GM23338 (cell line): Measurements from ENCODE around the gene S100A7. TPM values are rescaled to one million over a fixed set of nuclear protein-coding genes. Genes with fewer than 3 reads are reported as not detected.
A peak's percentile ranks its signal among the peaks of the same experiment; 100 is the strongest.

ENCODE experiments used
- ATAC-seq: fragments of 200-7000 bp; cut with Tn5 transposase; 3 replicates; pipeline ENCODE4 v1.9.1; 2020
- DNase-seq: peaks from one replicate; pipeline ENCODE4 v3.0.0-alpha.2; 2015; ENCODE audit warnings: low spot score
- H2AFZ ChIP-seq: fragments of 200-600 bp; sonication (generic); 2 replicates; pipeline ENCODE4 v1.8.0; 2016; ENCODE audit warnings: antibody characterized with exemption, mild to moderate bottlenecking, moderate library complexity
- H3F3A ChIP-seq: fragments of 200-600 bp; sonication (generic); replicated peaks from 2 replicates; pipeline ENCODE4 v1.8.0; 2017; ENCODE audit warnings: antibody characterized with exemption, mixed run types, low read depth
- H3K27ac ChIP-seq: fragments of 200-600 bp; sonication (generic); 2 replicates; pipeline ENCODE4 v1.6.1; 2016; ENCODE audit warnings: low read depth
- H3K27me3 ChIP-seq: fragments of 200-600 bp; sonication (generic); 2 replicates; pipeline ENCODE4 v1.8.0; 2016; ENCODE audit warnings: mild to moderate bottlenecking, mixed run types, moderate library complexity; ENCODE audit not compliant: insufficient read depth
- H3K36me3 ChIP-seq: fragments of 200-600 bp; sonication (generic); 2 replicates; pipeline ENCODE4 v1.8.0; 2016; ENCODE audit warnings: mild to moderate bottlenecking; ENCODE audit not compliant: insufficient read depth
- H3K4me1 ChIP-seq: fragments of 200-600 bp; sonication (generic); 2 replicates; pipeline ENCODE4 v1.8.0; 2016; ENCODE audit warnings: mild to moderate bottlenecking, moderate library complexity; ENCODE audit not compliant: insufficient read depth
- H3K4me2 ChIP-seq: fragments of 200-600 bp; sonication (generic); 2 replicates; pipeline ENCODE4 v1.7.1; 2017; ENCODE audit warnings: mixed run types
- H3K4me3 ChIP-seq: fragments of 200-600 bp; sonication (generic); 2 replicates; pipeline ENCODE4 v1.6.1; 2016; ENCODE audit warnings: mixed run types
- H3K79me2 ChIP-seq: fragments of 200-600 bp; sonication (generic); replicated peaks from 2 replicates; pipeline ENCODE4 v1.8.0; 2017; ENCODE audit warnings: mild to moderate bottlenecking; ENCODE audit not compliant: insufficient read depth
- H3K9me2 ChIP-seq: fragments of 200-600 bp; sonication (generic); 2 replicates; pipeline ENCODE4 v1.8.0; 2017; ENCODE audit not compliant: insufficient read depth
- H4K20me1 ChIP-seq: fragments of 200-600 bp; sonication (generic); replicated peaks from 2 replicates; pipeline ENCODE4 v1.8.0; 2017; ENCODE audit warnings: mild to moderate bottlenecking; ENCODE audit not compliant: insufficient read depth
- H3K27ac Mint-ChIP-seq: 2 replicates; pipeline ENCODE4 v1.8.0; 2020; ENCODE audit warnings: inconsistent platforms, mild to moderate bottlenecking, moderate library complexity, mixed read lengths
- H3K27me3 Mint-ChIP-seq: 3 replicates; pipeline ENCODE4 v1.8.0; 2022; ENCODE audit warnings: low read depth, mild to moderate bottlenecking, moderate library complexity, mixed read lengths, inconsistent platforms; ENCODE audit not compliant: insufficient read depth, poor library complexity
- H3K36me3 Mint-ChIP-seq: 3 replicates; pipeline ENCODE4 v1.8.0; 2021; ENCODE audit warnings: low read depth, mild to moderate bottlenecking, inconsistent platforms, moderate library complexity, mixed read lengths
- H3K4me1 Mint-ChIP-seq: 3 replicates; pipeline ENCODE4 v1.8.0; 2020; ENCODE audit warnings: mild to moderate bottlenecking, inconsistent platforms, mixed read lengths
- H3K4me3 Mint-ChIP-seq: 3 replicates; pipeline ENCODE4 v1.8.0; 2021; ENCODE audit warnings: moderate library complexity, mild to moderate bottlenecking, inconsistent platforms, mixed read lengths
- H3K9me3 Mint-ChIP-seq: 3 replicates; pipeline ENCODE4 v1.8.0; 2020; ENCODE audit warnings: moderate library complexity, mild to moderate bottlenecking, inconsistent platforms, mixed read lengths
- CREB1 ChIP-seq: fragments of 250-450 bp; sonication (Bioruptor Pico); IDR thresholded peaks from 2 replicates; pipeline ENCODE4 v1.5.0; 2020; ENCODE audit warnings: low read depth, mild to moderate bottlenecking, moderate library complexity
- EZH2 ChIP-seq: fragments of 200-600 bp; sonication (generic); IDR thresholded peaks from one replicate; pipeline ENCODE4 v1.8.0; 2017; ENCODE audit warnings: antibody characterized with exemption, mild to moderate bottlenecking, low read depth; ENCODE audit not compliant: unreplicated experiment
- EZH2phosphoT487 ChIP-seq: fragments of 200-600 bp; sonication (generic); IDR thresholded peaks from one replicate; pipeline ENCODE4 v1.8.1; 2018; ENCODE audit warnings: antibody characterized with exemption; ENCODE audit not compliant: unreplicated experiment
- JUNB ChIP-seq: IDR thresholded peaks from one replicate; pipeline ENCODE4 v1.6.1; 2016; ENCODE audit warnings: antibody characterized with exemption; ENCODE audit not compliant: unreplicated experiment
- NANOG ChIP-seq: IDR thresholded peaks from 2 replicates; pipeline ENCODE4 v1.6.1; 2016; ENCODE audit warnings: antibody characterized with exemption, borderline replicate concordance
- ZNF114 ChIP-seq: fragments of 250-450 bp; sonication (Bioruptor Pico); IDR thresholded peaks from 2 replicates; pipeline ENCODE4 v1.5.0; 2020; ENCODE audit warnings: mild to moderate bottlenecking, moderate library complexity
- ZNF331 ChIP-seq: fragments of 250-450 bp; sonication (Bioruptor Pico); IDR thresholded peaks from 2 replicates; pipeline ENCODE4 v1.5.0; 2020; ENCODE audit warnings: low read depth, mild to moderate bottlenecking, moderate library complexity
- polyA plus RNA-seq: library from polyadenylated mRNA; unstranded; fragments of >200 nt; fragmentation: Nextera tagmentation; extraction: Ambion mirVana; gene quantifications from 2 replicates; pipeline ENCODE4 v1.2.1, GENCODE V29; 2016
- total RNA-seq: library from RNA; depleted of rRNA; stranded (reverse); fragments of >200 nt; shearing (Covaris generic); gene quantifications from 2 replicates; pipeline ENCODE4 v1.2.3, GENCODE V29; 2014
- TF ChIP-seq, protein P1 (sequence below): fragments of 250-450 bp; sonication (Bioruptor Pico); IDR thresholded peaks from 2 replicates; pipeline ENCODE4 v1.5.0; 2020; ENCODE audit warnings: mild to moderate bottlenecking, moderate library complexity
- TF ChIP-seq, protein P2 (sequence below), 2 experiments: fragments of 200-600 bp in 1 of 2; sonication (generic) in 1 of 2; conservative IDR thresholded peaks; 2 replicates each; pipeline versions ENCODE4 v1.5.1 to v1.6.1; 2016 to 2017; ENCODE audit warnings: antibody characterized with exemption in 2 of 2, low read depth in 2 of 2, mild to moderate bottlenecking in 2 of 2, moderate library complexity in 1 of 2

S100A7 gene
- total and polyA plus RNA-seq, 2 experiments from 2014 or later, result not detected

DNA sequence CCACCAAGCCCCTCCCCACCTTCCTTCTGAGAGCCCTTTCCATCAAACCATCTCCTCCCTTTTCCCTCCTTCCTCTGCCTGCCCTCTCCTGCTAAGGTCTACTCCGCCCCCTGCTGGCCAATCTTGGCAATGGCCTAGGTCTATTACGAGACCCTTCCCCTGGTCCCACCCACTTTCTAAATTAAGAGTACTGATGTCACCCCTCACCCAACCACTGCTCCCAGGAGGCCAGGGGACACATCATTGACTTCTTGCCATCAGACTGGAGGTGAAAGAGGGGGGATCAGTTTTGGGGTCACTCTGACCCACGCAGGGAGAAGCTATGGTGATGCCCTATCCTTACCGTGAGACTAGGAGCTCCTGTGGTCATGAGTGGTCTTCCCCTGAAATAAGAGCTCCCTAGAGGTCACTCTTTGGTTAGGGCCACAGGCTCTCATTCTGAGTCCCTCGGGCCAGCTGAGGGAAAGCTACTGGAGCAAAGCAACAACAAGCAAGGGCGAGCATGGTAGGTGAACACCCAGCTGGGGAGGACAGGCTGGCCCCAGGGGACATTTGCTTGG, 34.6 kb upstream of the S100A7 start (continued):
- TF ChIP-seq, protein P1, sequence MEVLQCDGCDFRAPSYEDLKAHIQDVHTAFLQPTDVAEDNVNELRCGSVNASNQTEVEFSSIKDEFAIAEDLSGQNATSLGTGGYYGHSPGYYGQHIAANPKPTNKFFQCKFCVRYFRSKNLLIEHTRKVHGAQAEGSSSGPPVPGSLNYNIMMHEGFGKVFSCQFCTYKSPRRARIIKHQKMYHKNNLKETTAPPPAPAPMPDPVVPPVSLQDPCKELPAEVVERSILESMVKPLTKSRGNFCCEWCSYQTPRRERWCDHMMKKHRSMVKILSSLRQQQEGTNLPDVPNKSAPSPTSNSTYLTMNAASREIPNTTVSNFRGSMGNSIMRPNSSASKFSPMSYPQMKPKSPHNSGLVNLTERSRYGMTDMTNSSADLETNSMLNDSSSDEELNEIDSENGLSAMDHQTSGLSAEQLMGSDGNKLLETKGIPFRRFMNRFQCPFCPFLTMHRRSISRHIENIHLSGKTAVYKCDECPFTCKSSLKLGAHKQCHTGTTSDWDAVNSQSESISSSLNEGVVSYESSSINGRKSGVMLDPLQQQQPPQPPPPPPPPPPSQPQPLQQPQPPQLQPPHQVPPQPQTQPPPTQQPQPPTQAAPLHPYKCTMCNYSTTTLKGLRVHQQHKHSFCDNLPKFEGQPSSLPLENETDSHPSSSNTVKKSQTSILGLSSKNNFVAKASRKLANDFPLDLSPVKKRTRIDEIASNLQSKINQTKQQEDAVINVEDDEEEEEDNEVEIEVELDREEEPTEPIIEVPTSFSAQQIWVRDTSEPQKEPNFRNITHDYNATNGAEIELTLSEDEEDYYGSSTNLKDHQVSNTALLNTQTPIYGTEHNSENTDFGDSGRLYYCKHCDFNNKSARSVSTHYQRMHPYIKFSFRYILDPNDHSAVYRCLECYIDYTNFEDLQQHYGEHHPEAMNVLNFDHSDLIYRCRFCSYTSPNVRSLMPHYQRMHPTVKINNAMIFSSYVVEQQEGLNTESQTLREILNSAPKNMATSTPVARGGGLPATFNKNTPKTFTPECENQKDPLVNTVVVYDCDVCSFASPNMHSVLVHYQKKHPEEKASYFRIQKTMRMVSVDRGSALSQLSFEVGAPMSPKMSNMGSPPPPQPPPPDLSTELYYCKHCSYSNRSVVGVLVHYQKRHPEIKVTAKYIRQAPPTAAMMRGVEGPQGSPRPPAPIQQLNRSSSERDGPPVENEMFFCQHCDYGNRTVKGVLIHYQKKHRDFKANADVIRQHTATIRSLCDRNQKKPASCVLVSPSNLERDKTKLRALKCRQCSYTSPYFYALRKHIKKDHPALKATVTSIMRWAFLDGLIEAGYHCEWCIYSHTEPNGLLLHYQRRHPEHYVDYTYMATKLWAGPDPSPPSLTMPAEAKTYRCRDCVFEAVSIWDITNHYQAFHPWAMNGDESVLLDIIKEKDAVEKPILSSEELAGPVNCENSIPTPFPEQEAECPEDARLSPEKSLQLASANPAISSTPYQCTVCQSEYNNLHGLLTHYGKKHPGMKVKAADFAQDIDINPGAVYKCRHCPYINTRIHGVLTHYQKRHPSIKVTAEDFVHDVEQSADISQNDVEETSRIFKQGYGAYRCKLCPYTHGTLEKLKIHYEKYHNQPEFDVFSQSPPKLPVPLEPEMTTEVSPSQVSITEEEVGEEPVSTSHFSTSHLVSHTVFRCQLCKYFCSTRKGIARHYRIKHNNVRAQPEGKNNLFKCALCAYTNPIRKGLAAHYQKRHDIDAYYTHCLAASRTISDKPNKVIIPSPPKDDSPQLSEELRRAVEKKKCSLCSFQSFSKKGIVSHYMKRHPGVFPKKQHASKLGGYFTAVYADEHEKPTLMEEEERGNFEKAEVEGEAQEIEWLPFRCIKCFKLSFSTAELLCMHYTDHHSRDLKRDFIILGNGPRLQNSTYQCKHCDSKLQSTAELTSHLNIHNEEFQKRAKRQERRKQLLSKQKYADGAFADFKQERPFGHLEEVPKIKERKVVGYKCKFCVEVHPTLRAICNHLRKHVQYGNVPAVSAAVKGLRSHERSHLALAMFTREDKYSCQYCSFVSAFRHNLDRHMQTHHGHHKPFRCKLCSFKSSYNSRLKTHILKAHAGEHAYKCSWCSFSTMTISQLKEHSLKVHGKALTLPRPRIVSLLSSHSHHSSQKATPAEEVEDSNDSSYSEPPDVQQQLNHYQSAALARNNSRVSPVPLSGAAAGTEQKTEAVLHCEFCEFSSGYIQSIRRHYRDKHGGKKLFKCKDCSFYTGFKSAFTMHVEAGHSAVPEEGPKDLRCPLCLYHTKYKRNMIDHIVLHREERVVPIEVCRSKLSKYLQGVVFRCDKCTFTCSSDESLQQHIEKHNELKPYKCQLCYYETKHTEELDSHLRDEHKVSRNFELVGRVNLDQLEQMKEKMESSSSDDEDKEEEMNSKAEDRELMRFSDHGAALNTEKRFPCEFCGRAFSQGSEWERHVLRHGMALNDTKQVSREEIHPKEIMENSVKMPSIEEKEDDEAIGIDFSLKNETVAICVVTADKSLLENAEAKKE (CRISPR knock-in tag), result no peak
- TF ChIP-seq, protein P2, sequence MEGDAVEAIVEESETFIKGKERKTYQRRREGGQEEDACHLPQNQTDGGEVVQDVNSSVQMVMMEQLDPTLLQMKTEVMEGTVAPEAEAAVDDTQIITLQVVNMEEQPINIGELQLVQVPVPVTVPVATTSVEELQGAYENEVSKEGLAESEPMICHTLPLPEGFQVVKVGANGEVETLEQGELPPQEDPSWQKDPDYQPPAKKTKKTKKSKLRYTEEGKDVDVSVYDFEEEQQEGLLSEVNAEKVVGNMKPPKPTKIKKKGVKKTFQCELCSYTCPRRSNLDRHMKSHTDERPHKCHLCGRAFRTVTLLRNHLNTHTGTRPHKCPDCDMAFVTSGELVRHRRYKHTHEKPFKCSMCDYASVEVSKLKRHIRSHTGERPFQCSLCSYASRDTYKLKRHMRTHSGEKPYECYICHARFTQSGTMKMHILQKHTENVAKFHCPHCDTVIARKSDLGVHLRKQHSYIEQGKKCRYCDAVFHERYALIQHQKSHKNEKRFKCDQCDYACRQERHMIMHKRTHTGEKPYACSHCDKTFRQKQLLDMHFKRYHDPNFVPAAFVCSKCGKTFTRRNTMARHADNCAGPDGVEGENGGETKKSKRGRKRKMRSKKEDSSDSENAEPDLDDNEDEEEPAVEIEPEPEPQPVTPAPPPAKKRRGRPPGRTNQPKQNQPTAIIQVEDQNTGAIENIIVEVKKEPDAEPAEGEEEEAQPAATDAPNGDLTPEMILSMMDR (conservative IDR thresholded peaks at IDR 0.05; ENCODE audit: low read depth in 2 of 2), result peak; percentile 87 to 99
- no peak for TF ChIP-seq EZH2
- TF ChIP-seq CREB1 (CRISPR knock-in tag), result peak; percentile 51

DNA sequence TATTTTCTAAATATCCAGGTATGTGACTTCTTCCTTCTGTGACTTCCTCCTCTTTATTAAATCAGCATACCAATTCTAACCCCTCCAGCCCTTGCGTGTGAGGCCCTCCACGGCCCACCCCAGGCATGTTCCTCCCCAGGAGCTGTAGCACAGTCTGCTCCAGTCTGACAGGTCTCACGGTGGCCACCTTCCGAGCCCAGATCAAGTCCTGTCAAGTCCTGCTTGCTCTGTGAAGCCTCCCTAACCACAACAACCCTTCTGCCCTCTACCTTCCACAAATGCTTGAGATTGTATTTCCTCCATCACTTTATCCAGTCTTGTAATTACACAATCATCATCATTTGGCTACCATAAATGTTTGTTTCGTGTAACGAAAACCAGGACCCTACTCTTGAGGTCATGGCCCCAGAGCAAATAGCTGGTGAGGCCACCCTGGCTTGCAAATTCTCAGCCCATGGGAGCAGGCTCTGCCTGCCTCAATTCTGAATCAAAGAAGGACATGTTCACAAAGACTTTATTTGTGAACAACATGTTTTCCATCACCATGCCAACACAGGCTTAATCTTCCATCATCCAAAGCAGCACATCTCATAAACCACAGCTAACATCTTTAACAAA, 33.0 kb upstream of the S100A7 start:
- Histone ChIP-seq H3K4me1 (peaks cover 5% of the 10 kb centered on the region; the same call in 1 of the 2 replicates), H4K20me1 (no peaks in the 10 kb centered on the region), H3K4me3 (no peak overlapping the region), H3K36me3 (no peaks in the 10 kb centered on the region), H3K9me2 (no peaks in the 10 kb centered on the region), H3K27ac (no peak overlapping the region), H3F3A (no peaks in the 10 kb centered on the region), H3K27me3 (no peaks in the 10 kb centered on the region), H3K4me2 (no peak overlapping the region), H3K79me2 (no peaks in the 10 kb centered on the region), H2AFZ (peak overlapping the region; percentile 69; the same call in 1 of the 2 replicates)
- H3K9me3 Mint-ChIP-seq, result no peaks in the 10 kb centered on the region
- H3K4me1 Mint-ChIP-seq, result peaks cover 32% of the 10 kb centered on the region
- H3K27me3 Mint-ChIP-seq, result peaks cover 2% of the 10 kb centered on the region
- no peak overlapping the region; the same call in 1 of the 2 replicates for H3K27ac Mint-ChIP-seq
- no peak overlapping the region for H3K4me3 Mint-ChIP-seq
- TF ChIP-seq EZH2phosphoT487, result no peak
- TF ChIP-seq NANOG, result no peak
- TF ChIP-seq ZNF331 (CRISPR knock-in tag), result no peak
- TF ChIP-seq EZH2, result no peak
- TF ChIP-seq, protein P2 (conservative IDR thresholded peaks at IDR 0.05; ENCODE audit: low read depth in 2 of 2), result no peak
- TF ChIP-seq ZNF114 (CRISPR knock-in tag), result no peak
- TF ChIP-seq JUNB, result no peak
- H3K36me3 Mint-ChIP-seq, result no peaks in the 10 kb centered on the region
- DNase-seq, result no peak
- no peak for ATAC-seq
